ENCODE data around the gene CRIM1.
A peak's percentile ranks its signal among the peaks of the same experiment; 100 is the strongest.
"Not testable (repeated sequence)": the region's sequence is repeated elsewhere in the genome, so short reads cannot be mapped to it uniquely, and the experiment has no call there.

CRIM1 gene

GRCh38 chr2:36351736-36352349 lies 3.7 kb upstream of the CRIM1 start:
- peak; percentile 54 for DNase-seq (ENCODE audit: insufficient read length, low spot score)
- FAIRE-seq = peak; percentile 68

GRCh38 chr2:36352701-36353100 lies 2.9 kb upstream of the CRIM1 start:
- DNase-seq (ENCODE audit: insufficient read length, low spot score) = no peak
- no peak for FAIRE-seq

GRCh38 chr2:36354811-36355150 lies 797 bp upstream of the CRIM1 start:
- DNase-seq (ENCODE audit: insufficient read length, low spot score) = no peak
- FAIRE-seq = peak; percentile 72

GRCh38 chr2:36355890-36356297 lies 316 bp downstream of the CRIM1 start:
- FAIRE-seq (no peak), DNase-seq (ENCODE audit: insufficient read length, low spot score) (no peak)

GRCh38 chr2:36356298-36356989 lies 866 bp downstream of the CRIM1 start:
- FAIRE-seq = no peak

GRCh38 chr2:36356990-36357846 lies 1.6 kb downstream of the CRIM1 start:
- no peak for DNase-seq (ENCODE audit: insufficient read length, low spot score)
- no peak for FAIRE-seq

More at GRCh38 chr2:36356298-36356989, 866 bp downstream of the CRIM1 start:
- no peak for DNase-seq (ENCODE audit: insufficient read length, low spot score)

GRCh38 chr2:36357847-36358659 lies 2.5 kb downstream of the CRIM1 start:
- peak; percentile 67 for FAIRE-seq
- DNase-seq (ENCODE audit: insufficient read length, low spot score) = no peak

GRCh38 chr2:36359067-36359466 lies 3.5 kb downstream of the CRIM1 start:
- DNase-seq (ENCODE audit: insufficient read length, low spot score) (no peak), FAIRE-seq (no peak)

GRCh38 chr2:36360063-36360462 lies 4.5 kb downstream of the CRIM1 start:
- no peak for DNase-seq (ENCODE audit: insufficient read length, low spot score)

GRCh38 chr2:36360834-36361233 lies 5.3 kb downstream of the CRIM1 start:
- no peak for FAIRE-seq
- DNase-seq (ENCODE audit: insufficient read length, low spot score) = no peak

More at GRCh38 chr2:36360063-36360462, 4.5 kb downstream of the CRIM1 start:
- FAIRE-seq = no peak

- DNase-seq (ENCODE audit: insufficient read length, low spot score) = no peak
- FAIRE-seq = peak; percentile 69
Measured at GRCh38 chr2:36361396-36361795, 5.8 kb downstream of the CRIM1 start.

GRCh38 chr2:36362291-36362690 lies 6.7 kb downstream of the CRIM1 start:
- DNase-seq (ENCODE audit: insufficient read length, low spot score) = no peak
- FAIRE-seq = no peak

- FAIRE-seq; DNase-seq (ENCODE audit: insufficient read length, low spot score): not testable (repeated sequence)
Measured at GRCh38 chr2:36363085-36363484, 7.5 kb downstream of the CRIM1 start.

GRCh38 chr2:36366491-36367120 lies 11.0 kb downstream of the CRIM1 start:
- FAIRE-seq (no peak), DNase-seq (ENCODE audit: insufficient read length, low spot score) (no peak)

GRCh38 chr2:36367486-36367885 lies 11.9 kb downstream of the CRIM1 start:
- FAIRE-seq = no peak
- no peak for DNase-seq (ENCODE audit: insufficient read length, low spot score)

- DNase-seq (ENCODE audit: insufficient read length, low spot score) (no peak), FAIRE-seq (peak; percentile 80)
Measured at GRCh38 chr2:36367895-36368353, 12.3 kb downstream of the CRIM1 start.

- FAIRE-seq (no peak), DNase-seq (ENCODE audit: insufficient read length, low spot score) (no peak)
Measured at GRCh38 chr2:36368438-36368837, 12.9 kb downstream of the CRIM1 start.

GRCh38 chr2:36369163-36369562 lies 13.6 kb downstream of the CRIM1 start:
- FAIRE-seq (no peak), DNase-seq (ENCODE audit: insufficient read length, low spot score) (no peak)

- DNase-seq (ENCODE audit: insufficient read length, low spot score) (no peak), FAIRE-seq (peak; percentile 23)
Measured at GRCh38 chr2:36369716-36370115, 14.1 kb downstream of the CRIM1 start.

- FAIRE-seq (no peak), DNase-seq (ENCODE audit: insufficient read length, low spot score) (no peak)
Measured at GRCh38 chr2:36370281-36370680, 14.7 kb downstream of the CRIM1 start.
